Fibroblast of mammary gland (primary cell): Measurements from ENCODE around the gene RIC3.

Source experiments
- DNase-seq: peaks from one replicate; pipeline ENCODE4 v3.0.0-alpha.2; 2010; ENCODE audit warnings: low read depth
- H3K4me3 ChIP-seq: 2 replicates; pipeline ENCODE4 v1.5.1; 2011; ENCODE audit warnings: low read depth, mild to moderate bottlenecking, low read length, moderate library complexity; ENCODE audit not compliant: control insufficient read depth
- TF ChIP-seq, protein P1 (sequence below): conservative IDR thresholded peaks from 2 replicates; pipeline ENCODE4 v1.5.1; 2011; ENCODE audit warnings: low read depth, low read length, inconsistent platforms; ENCODE audit not compliant: control insufficient read depth, insufficient read depth

Gene RIC3

DNA sequence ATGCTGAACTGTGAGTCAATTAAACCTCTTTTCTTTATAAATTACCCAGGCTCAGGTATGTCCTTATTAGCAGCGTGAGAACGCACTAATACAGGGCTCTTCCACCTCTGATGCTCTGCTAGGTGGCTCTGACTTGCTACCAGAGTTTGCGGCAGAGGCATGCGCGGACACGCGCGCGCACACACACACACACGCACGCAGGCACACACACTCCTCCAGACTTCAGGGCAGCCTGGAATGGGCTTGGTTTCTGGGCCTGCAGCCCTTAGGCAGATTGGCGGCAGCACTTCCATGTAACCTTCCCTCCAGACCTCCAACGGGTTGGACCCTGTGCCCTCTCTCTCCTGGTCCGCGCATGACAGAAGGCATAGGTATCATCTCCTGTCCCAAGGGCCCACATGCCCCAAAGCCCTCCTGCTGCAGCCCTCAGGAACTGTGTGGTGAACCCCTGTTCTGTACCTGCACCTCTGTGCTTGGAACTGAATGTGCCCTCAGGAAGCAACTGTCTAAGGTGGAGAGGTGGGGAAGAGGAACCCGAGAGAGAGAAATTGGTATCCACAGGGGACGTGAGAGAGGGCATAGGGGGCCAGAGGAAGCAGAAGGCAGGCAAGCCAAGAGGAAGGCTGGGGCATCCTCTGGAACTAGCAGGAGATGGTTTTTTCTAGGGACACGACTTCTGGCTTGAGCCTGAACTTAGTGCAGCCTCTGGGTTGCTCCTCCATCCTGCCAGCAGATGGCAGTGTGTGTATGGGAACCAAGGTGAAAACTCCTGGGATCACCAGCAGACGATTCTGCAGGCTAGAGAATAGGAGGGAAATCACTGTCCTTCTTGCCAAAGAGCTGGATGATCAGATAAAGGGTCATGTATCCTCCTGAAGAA, 23.4 kb upstream of the RIC3 start:
- DNase-seq, result peak; percentile 69
- TF ChIP-seq, protein P1, sequence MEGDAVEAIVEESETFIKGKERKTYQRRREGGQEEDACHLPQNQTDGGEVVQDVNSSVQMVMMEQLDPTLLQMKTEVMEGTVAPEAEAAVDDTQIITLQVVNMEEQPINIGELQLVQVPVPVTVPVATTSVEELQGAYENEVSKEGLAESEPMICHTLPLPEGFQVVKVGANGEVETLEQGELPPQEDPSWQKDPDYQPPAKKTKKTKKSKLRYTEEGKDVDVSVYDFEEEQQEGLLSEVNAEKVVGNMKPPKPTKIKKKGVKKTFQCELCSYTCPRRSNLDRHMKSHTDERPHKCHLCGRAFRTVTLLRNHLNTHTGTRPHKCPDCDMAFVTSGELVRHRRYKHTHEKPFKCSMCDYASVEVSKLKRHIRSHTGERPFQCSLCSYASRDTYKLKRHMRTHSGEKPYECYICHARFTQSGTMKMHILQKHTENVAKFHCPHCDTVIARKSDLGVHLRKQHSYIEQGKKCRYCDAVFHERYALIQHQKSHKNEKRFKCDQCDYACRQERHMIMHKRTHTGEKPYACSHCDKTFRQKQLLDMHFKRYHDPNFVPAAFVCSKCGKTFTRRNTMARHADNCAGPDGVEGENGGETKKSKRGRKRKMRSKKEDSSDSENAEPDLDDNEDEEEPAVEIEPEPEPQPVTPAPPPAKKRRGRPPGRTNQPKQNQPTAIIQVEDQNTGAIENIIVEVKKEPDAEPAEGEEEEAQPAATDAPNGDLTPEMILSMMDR, result peak; percentile 94
- H3K4me3 ChIP-seq, result no peak overlapping the region

DNA sequence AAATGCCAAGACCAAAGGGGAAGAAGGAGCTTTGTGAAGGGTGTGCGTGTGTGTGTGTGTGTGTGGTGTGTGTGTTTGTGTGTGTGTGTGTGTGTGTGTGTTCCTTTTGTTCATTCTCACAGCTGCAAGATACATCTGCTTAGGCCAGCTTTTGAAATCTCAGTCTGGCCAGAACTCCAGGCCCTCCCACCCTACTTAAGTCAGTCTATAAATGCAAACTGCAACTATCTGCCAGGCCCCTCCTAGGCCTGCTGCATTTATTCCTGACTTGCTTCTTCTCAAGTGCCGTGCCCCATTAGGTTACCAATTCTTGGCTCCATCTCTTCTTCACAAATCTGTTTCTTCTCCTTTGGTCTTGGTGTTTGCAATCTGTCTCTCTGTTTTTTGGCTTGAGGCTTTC, 21.6 kb upstream of the RIC3 start:
- DNase-seq, result no peak
- no peak overlapping the region for H3K4me3 ChIP-seq
- TF ChIP-seq, protein P1, result no peak

DNA sequence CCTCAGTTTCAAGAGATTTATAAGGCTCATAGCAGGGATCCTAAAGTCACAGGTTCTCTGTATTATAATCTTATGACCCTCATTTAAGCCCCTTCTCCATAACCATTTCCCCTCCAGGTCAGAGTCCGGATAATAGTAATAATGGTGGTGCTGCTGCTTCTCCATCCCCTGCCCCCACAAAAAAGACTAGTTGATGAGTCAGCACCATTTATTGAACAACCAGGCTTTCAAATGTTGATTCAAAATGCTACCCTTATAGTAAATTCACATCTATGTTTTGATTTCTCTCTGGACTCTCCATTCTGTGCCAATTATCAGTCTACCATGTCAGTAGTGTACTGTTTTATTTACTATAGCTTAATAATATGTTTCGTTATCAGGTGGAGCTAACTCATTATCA, 17.6 kb upstream of the RIC3 start:
- TF ChIP-seq, protein P1, result no peak
- no peak overlapping the region for H3K4me3 ChIP-seq
- no peak for DNase-seq

DNA sequence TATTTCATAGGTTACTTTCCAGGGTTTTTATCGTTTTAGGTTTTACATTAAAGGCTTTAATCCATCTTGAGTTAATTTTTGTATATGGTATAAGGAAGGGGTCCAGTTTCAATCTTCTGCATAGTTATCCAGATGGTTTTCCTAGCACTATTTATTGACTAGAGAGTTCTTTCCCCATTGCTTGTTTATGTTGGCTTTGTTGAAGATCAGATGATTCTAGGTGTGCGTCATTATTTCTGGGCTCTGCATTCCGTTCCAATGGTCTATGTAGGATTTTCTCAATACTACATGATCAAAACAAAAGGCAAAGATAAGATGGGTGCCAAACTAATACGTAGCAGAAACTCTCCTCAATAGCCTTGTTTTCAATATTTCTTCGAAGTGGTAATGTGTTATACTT, 14.3 kb upstream of the RIC3 start:
- no peak overlapping the region for H3K4me3 ChIP-seq
- TF ChIP-seq, protein P1, result no peak
- peak; percentile 2 for DNase-seq

DNA sequence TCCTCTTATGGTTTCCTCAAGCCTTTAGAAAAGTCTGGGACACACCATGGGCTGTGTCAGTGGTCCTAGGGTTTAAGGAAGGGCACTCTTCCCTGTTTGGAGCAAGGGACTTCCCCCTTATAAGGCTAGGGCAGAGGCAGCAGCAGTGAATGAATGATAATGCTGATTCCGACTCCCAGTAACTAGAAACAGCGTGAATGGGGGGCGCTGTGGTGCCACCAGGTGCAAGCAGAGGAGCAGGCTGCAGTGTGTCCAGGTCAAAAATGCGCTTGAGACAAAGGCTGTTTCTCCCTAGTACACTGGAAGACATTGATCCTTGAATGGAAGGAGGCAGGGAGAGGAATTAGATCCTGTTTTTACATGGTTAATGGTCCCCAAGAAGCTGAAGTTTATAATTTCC, 11.6 kb upstream of the RIC3 start:
- DNase-seq, result no peak
- TF ChIP-seq, protein P1, result no peak
- no peak overlapping the region for H3K4me3 ChIP-seq

DNA sequence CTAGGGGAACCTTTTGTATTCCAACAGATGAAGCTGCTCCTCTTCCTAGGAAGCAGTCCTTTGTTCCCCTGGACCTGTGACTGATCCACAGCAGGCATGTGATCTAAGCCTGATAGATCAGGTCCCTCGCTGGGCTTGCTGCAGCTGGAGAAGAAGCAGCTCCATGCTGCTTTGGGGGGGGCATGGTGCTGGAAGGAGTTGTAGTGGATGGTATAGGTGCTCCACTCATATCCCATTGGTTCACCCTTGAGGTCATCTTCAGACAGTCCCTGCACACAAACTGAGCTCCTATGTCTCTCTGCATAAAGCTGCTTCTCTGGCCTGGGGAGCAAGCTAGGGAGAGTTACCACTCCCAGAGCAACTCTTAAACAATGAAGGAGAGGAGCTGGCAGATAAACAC, 9.5 kb upstream of the RIC3 start:
- H3K4me3 ChIP-seq, result no peak overlapping the region
- TF ChIP-seq, protein P1, result no peak
- DNase-seq, result no peak
